G401 (cell line): ENCODE measurements around the gene OR8D4. TPM values are rescaled to one million over a fixed set of nuclear protein-coding genes. Genes with fewer than 3 reads are reported as not detected.
"Not testable (repeated sequence)": the region's sequence is repeated elsewhere in the genome, so short reads cannot be mapped to it uniquely, and the experiment has no call there.

Experiments used
- DNase-seq: peaks from one replicate; pipeline ENCODE4 v3.0.0-alpha.2; 2015; ENCODE audit warnings: low spot score
- in situ Hi-C: cut with HindIII; loops from 2 replicates; pipeline ENCODE4 v1.10.0; 2016; ENCODE audit warnings: low sequenced_read_pairs, mixed read lengths
- total RNA-seq: library from RNA; depleted of rRNA; stranded (reverse); fragments of >200 nt; shearing (Covaris generic); gene quantifications from 2 replicates; pipeline ENCODE4 v1.2.3, GENCODE V29; 2014; rRNA removed

OR8D4 gene
- total RNA-seq, result not detected in 2 replicates

- in situ Hi-C loops, result no loop called here
- DNase-seq, result no peak
Observed at GRCh38 chr11:123901867-123902266, at the start of gene OR8D4. TSS of gene OR8D4 (plus strand) at chr11:123902167. CDS start at chr11:123906432, 4,265 bp downstream.

- in situ Hi-C loops, result no loop called here
- DNase-seq, result no peak
Observed at GRCh38 chr11:123852321-123852720, 49.6 kb upstream of the OR8D4 start.

DNA sequence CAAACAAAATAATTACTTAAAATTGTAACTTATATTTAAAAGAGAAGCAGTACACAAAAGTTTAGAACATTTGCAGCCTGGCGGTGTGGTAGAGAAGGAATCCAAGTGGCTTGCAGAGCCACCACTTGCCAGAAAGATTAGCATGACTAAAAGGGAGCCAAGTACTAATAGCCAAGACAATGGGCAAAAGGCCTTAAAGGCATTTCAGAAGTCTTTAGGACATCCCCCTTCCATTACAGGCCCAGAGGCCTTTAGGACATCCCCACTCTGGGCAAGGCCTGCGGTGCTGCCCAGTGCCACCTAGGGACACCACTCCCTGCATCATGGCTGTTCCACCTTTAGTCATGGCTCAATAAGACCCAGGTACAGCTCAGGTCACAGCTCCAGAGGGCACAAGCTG lies 48.9 kb upstream of the OR8D4 start:
- in situ Hi-C loops, result no loop called here
- no peak for DNase-seq

- in situ Hi-C loops, result no loop called here
- no peak for DNase-seq
Observed at GRCh38 chr11:123856444-123856843, 45.5 kb upstream of the OR8D4 start.

- in situ Hi-C loops, result no loop called here
- no peak for DNase-seq
Observed at GRCh38 chr11:123859731-123860130, 42.2 kb upstream of the OR8D4 start.

GRCh38 chr11:123865293-123865692 lies 36.7 kb upstream of the OR8D4 start:
- in situ Hi-C loops, DNase-seq: not testable (repeated sequence)

DNA sequence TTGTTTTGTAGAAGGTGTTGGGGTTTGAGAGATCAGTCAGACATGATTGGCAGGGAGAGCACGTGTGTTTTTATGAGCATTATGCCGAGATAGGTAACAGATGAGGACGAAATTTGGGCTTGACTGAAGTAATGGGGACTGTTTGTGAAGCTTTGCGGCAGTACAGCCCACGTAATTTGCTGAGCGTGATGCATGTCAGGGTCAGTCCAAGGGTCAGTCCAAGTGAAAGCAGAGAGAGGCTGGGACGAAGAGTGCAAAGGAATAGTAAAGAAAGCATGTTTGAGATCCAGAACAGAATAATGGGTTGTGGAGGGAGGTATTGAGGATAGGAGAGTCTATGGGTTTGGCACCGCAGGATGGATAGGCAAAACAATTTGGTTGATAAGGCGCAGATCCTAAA lies 34.2 kb upstream of the OR8D4 start:
- in situ Hi-C loops, DNase-seq: not testable (repeated sequence)

GRCh38 chr11:123880912-123881311 lies 21.1 kb upstream of the OR8D4 start:
- no peak for DNase-seq
- in situ Hi-C loops, result no loop called here

GRCh38 chr11:123885570-123885969 lies 16.4 kb upstream of the OR8D4 start, which contains the start of gene TMEM225:
TSS of gene TMEM225 (minus strand) at chr11:123885670. CDS start at chr11:123885425, 245 bp downstream.
- no peak for DNase-seq

GRCh38 chr11:123892031-123892430 lies 9.9 kb upstream of the OR8D4 start:
- DNase-seq, result no peak
- in situ Hi-C loops, result no loop called here

More at GRCh38 chr11:123885570-123885969, 16.4 kb upstream of the OR8D4 start, which contains the start of gene TMEM225:
- in situ Hi-C loops, result no loop called here

GRCh38 chr11:123899792-123900191 lies 2.2 kb upstream of the OR8D4 start:
- DNase-seq, result no peak
- in situ Hi-C loops, result no loop called here

- no peak for DNase-seq
Observed at GRCh38 chr11:123903932-123904331, 2.0 kb downstream of the OR8D4 start.

GRCh38 chr11:123904932-123905331 lies 3.0 kb downstream of the OR8D4 start:
- in situ Hi-C loops, result no loop called here
- DNase-seq, result peak; percentile 74

More at GRCh38 chr11:123903932-123904331, 2.0 kb downstream of the OR8D4 start:
- in situ Hi-C loops, result no loop called here

GRCh38 chr11:123905826-123906225 lies 3.9 kb downstream of the OR8D4 start:
- in situ Hi-C loops, result no loop called here
- no peak for DNase-seq

DNA sequence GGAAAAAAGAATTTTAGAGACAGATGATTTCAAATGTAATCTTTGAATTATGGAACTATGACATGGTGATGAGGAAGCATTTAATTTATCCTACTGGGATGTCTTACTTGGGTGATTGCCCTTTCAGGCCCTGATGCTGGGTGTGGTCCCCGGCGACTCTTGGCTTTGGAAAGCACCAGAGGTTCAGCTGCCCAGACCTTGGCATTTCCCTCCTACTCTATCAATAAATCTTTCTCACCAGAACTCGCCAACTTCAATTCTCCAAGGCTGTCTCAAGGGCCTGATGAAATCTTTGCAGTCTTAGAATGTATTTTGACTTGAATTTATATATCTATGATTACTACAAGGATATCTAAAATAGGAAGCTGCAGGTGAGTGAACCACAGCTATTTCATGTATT lies 19.0 kb downstream of the OR8D4 start:
- in situ Hi-C loops, result no loop called here
- DNase-seq, result no peak

DNA sequence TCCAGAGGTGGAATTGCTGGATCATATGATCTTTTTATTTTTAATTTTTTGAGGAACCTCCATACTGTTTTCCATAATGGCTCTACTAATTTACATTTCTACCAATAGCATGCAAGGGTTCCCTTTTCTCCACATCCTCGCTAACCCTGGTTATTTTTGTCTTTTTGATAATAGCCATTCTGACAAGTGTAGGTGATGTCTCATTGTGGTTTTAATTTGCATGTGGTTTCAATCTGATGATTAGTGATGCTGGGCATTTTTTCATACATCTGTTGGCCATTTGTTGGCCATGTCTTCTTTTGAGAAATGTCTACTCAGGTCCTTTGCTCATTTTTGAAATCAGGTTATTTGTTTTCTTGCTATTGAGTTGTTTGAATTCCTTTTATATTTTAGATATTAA lies 22.1 kb downstream of the OR8D4 start:
- in situ Hi-C loops, result no loop called here
- DNase-seq, result no peak

- DNase-seq, result no peak
- in situ Hi-C loops, result no loop called here
Observed at GRCh38 chr11:123939317-123939716, 37.4 kb downstream of the OR8D4 start, which contains the start of gene OR4D5. TSS of gene OR4D5 (plus strand) at chr11:123939617. CDS start at chr11:123939617, 0 bp downstream.

GRCh38 chr11:123942413-123942812 lies 40.4 kb downstream of the OR8D4 start:
- in situ Hi-C loops, result no loop called here
- DNase-seq, result no peak

DNA sequence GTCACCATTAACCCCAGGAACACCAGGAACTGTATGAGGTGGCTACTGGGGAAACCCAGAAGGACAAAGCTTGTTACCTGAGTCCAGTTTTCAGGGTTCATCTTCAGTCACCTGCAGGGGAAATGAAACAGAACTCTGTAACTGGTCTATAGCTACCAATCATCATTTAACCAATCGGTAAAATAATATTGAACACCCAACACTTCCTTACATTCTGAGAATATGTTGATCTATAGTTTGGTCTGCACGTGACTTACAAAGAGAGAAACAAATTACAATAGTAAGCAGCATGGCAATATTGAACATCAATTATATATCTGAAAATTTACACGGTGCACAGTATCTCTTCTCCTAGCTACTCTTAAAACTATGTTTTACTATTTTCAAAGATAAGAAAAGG lies 41.8 kb downstream of the OR8D4 start, which contains the start of gene OR6T1:
OR6T1 (minus strand) TSS at position 101 of the 400 bp plus-strand sequence; CDS start at position 101, 0 bp downstream.
- in situ Hi-C loops, result no loop called here

GRCh38 chr11:123945132-123945531 lies 43.2 kb downstream of the OR8D4 start:
- DNase-seq, result no peak
- in situ Hi-C loops, result no loop called here

More for the DNA sequence above, 41.8 kb downstream of the OR8D4 start, which contains the start of gene OR6T1:
- DNase-seq, result no peak

DNA sequence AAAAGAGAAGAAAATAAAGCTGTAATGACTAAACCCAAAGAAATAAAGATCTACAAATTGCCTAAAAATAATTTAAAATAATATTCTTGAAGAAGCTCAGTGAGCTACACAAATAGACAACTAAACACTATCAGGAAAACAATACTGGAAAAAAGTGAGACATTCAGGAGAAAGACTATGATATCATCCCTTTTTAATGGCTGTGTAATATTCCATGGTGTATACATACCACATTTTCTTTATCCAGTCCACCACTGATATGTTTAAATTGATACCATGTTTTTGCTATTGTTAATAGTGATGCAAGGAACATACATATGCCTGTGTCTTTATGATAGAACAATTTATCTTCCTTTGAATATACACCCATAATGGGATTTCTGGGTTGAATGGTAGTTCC lies 54.8 kb downstream of the OR8D4 start:
- DNase-seq, result no peak
- in situ Hi-C loops, result no loop called here
